Measurements from ENCODE around the gene DEFB125. TPM values are rescaled to one million over a fixed set of nuclear protein-coding genes. Genes with fewer than 3 reads are reported as not detected.
"Not testable (repeated sequence)": the region's sequence is repeated elsewhere in the genome, so short reads cannot be mapped to it uniquely, and the experiment has no call there.

The DEFB125 gene
- total and polyA plus RNA-seq, 2 donors (not counting 1 experiment from before 2014, with no cell fraction given), result not detected

DNA sequence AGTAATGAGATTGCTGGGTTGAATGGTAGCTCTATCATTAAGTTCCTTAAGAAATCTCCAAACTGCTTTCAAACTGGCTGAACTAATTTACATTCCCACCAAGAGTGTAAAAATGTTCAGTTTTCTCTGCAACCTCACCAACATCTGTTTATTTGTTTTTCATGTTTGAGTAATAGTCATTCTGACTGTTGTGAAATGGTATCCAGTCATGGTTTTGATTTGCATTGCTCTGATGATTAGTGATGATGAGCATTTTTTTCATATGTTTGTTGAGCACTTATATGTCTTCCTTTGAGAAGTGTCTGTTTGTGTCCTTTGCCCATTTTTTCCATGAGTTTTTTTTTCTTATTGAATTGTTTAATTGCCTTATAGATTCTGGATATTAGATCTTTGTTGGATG is 24.9 kb downstream of the DEFB125 start:
- no peaks in the 10 kb centered on the region for H3K4me1 Mint-ChIP-seq
- Histone ChIP-seq H3K9ac (ENCODE audit: low read length) (no peak overlapping the region), H3K27ac (ENCODE audit: low read length in 2 of 2) (no peak overlapping the region), H3K27me3 (replicated peaks in 1 of 4; ENCODE audit: control extremely low read depth in 1 of 4, control insufficient read depth in 3 of 4, insufficient read depth in 4 of 4, low read length in 3 of 4) (peaks cover 0 to 20% (median 5%) of the 10 kb centered on the region in 4 experiments), H3K79me2 (ENCODE audit: control insufficient read depth, insufficient read depth, low read length) (no peaks in the 10 kb centered on the region), H3K9me3 (ENCODE audit: control extremely low read depth in 1 of 3, control insufficient read depth in 2 of 3, insufficient read depth in 1 of 3, low read length in 2 of 3) (peaks cover 0 to 13% (median 1%) of the 10 kb centered on the region in 3 donors), H4K20me1 (ENCODE audit: control insufficient read depth, insufficient read depth, low read length, poor library complexity, severe bottlenecking) (no peaks in the 10 kb centered on the region), H3K4me1 (ENCODE audit: control insufficient read depth in 2 of 2, insufficient read depth in 2 of 2, low read length in 2 of 2) (no peaks in the 10 kb centered on the region), H2AFZ (ENCODE audit: insufficient read depth, low read depth, low read length, poor library complexity, severe bottlenecking) (no peak overlapping the region), H3K4me2 (replicated peaks; ENCODE audit: low read depth, low read length, poor library complexity, severe bottlenecking) (no peak overlapping the region), H3K36me3 (replicated peaks in 1 of 2; ENCODE audit: control extremely low read depth in 1 of 2, control insufficient read depth in 1 of 2, extremely low read depth in 1 of 2, insufficient read depth in 2 of 2, low read length in 1 of 2) (no peaks in the 10 kb centered on the region), H3K4me3 (ENCODE audit: control extremely low read depth in 1 of 5, extremely low read depth in 1 of 5, insufficient read depth in 1 of 5, low read depth in 2 of 5, low read length in 4 of 5) (no peak overlapping the region)
- ChIA-PET POLR2A (no interaction called here), CTCF (no interaction called here)
- H3K27ac Mint-ChIP-seq, result no peak overlapping the region
- TF ChIP-seq EZH2 (IDR thresholded peaks at IDR 0.05; ENCODE audit: borderline replicate concordance, insufficient read depth, low read depth, low read length, poor library complexity, severe bottlenecking), result no peak
- TF ChIP-seq, protein P1, sequence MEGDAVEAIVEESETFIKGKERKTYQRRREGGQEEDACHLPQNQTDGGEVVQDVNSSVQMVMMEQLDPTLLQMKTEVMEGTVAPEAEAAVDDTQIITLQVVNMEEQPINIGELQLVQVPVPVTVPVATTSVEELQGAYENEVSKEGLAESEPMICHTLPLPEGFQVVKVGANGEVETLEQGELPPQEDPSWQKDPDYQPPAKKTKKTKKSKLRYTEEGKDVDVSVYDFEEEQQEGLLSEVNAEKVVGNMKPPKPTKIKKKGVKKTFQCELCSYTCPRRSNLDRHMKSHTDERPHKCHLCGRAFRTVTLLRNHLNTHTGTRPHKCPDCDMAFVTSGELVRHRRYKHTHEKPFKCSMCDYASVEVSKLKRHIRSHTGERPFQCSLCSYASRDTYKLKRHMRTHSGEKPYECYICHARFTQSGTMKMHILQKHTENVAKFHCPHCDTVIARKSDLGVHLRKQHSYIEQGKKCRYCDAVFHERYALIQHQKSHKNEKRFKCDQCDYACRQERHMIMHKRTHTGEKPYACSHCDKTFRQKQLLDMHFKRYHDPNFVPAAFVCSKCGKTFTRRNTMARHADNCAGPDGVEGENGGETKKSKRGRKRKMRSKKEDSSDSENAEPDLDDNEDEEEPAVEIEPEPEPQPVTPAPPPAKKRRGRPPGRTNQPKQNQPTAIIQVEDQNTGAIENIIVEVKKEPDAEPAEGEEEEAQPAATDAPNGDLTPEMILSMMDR (IDR thresholded peaks at IDR 0.05), result no peak
- no peak for DNase-seq
- peaks cover 35% of the 10 kb centered on the region for H3K27me3 Mint-ChIP-seq
- intact Hi-C loops (cut with micrococcal nuclease), result no loop called here
- H3K9me3 Mint-ChIP-seq (ENCODE audit: insufficient read depth), result peaks cover 4% of the 10 kb centered on the region
- no peak for ATAC-seq (ENCODE audit: low read depth)
- H3K4me3 Mint-ChIP-seq, result no peak overlapping the region

DNA sequence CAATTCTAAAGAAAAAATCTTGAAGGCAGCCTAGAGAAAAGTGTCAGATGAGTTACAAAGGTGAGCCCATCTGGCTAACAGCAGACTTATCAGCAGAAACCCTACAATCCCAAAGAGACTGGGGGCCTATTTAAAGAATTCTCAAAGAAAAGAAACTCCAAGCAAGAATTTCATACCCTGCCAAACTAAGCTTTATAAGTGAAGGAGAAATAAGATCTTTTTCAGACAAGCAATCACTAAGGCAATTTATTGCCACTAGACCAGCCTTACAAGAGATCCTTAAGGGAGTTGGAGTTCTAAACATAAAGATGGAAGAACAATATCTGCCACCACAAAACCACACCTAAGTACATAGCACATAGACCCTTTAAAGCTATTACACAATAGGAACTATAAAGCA is 30.0 kb downstream of the DEFB125 start:
- H3K9me3 Mint-ChIP-seq (ENCODE audit: insufficient read depth), result peaks cover 9% of the 10 kb centered on the region
- H3K4me3 ChIP-seq (ENCODE audit: control extremely low read depth in 1 of 5, extremely low read depth in 1 of 5, insufficient read depth in 1 of 5, low read depth in 2 of 5, low read length in 4 of 5), result no peak overlapping the region
- DNase-seq (no peak), ATAC-seq (ENCODE audit: low read depth) (no peak)
- no peaks in the 10 kb centered on the region for H3K4me1 ChIP-seq (ENCODE audit: control insufficient read depth in 2 of 2, insufficient read depth in 2 of 2, low read length in 2 of 2)
- no peak overlapping the region for H3K4me2 ChIP-seq (replicated peaks; ENCODE audit: low read depth, low read length, poor library complexity, severe bottlenecking)
- no peaks in the 10 kb centered on the region for H3K36me3 ChIP-seq (replicated peaks in 1 of 2; ENCODE audit: control extremely low read depth in 1 of 2, control insufficient read depth in 1 of 2, extremely low read depth in 1 of 2, insufficient read depth in 2 of 2, low read length in 1 of 2)
- H3K79me2 ChIP-seq (ENCODE audit: control insufficient read depth, insufficient read depth, low read length), result no peaks in the 10 kb centered on the region
- no peak for TF ChIP-seq EZH2 (IDR thresholded peaks at IDR 0.05; ENCODE audit: borderline replicate concordance, insufficient read depth, low read depth, low read length, poor library complexity, severe bottlenecking)
- TF ChIP-seq, protein P1 (IDR thresholded peaks at IDR 0.05), result no peak
- intact Hi-C loops (cut with micrococcal nuclease), result no loop called here
- H3K27ac ChIP-seq (ENCODE audit: low read length in 2 of 2), result no peak overlapping the region
- CTCF ChIA-PET, result no interaction called here
- no peak overlapping the region for H2AFZ ChIP-seq (ENCODE audit: insufficient read depth, low read depth, low read length, poor library complexity, severe bottlenecking)
- H3K9me3 ChIP-seq (ENCODE audit: control extremely low read depth in 1 of 3, control insufficient read depth in 2 of 3, insufficient read depth in 1 of 3, low read length in 2 of 3), result peaks cover 0 to 13% (median 4%) of the 10 kb centered on the region in 3 donors
- no peaks in the 10 kb centered on the region for H3K4me1 Mint-ChIP-seq
- H3K27me3 ChIP-seq (replicated peaks in 1 of 4; ENCODE audit: control extremely low read depth in 1 of 4, control insufficient read depth in 3 of 4, insufficient read depth in 4 of 4, low read length in 3 of 4), result peaks cover 0 to 23% (median 15%) of the 10 kb centered on the region in 4 experiments
- H3K9ac ChIP-seq (ENCODE audit: low read length), result no peak overlapping the region
- no peak overlapping the region for H3K4me3 Mint-ChIP-seq
- POLR2A ChIA-PET, result no interaction called here
- peaks cover 52% of the 10 kb centered on the region for H3K27me3 Mint-ChIP-seq
- no peaks in the 10 kb centered on the region for H4K20me1 ChIP-seq (ENCODE audit: control insufficient read depth, insufficient read depth, low read length, poor library complexity, severe bottlenecking)
- no peak overlapping the region for H3K27ac Mint-ChIP-seq

DNA sequence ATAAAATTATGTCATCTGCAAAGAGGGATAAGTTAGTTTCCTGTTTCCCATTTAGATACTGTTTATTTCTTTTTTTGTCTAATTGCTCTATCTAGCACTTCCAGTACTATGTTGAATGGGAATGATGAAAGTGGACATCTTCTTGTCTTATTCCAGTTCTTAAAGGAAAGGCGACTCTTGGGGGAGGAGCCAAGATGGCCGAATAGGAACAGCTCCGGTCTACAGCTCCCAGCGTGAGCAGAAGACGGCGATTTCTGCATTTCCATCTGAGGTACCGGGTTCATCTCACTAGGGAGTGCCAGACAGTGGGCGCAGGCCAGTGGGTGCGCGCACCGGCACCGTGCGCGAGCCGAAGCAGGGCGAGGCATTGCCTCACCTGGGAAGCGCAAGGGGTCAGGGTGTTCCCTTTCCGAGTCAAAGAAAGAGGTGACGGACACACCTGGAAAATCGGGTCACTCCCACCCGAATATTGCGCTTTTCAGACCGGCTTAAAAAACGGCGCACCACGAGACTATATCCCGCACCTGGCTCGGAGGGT is 42.4 kb downstream of the DEFB125 start:
- CTCF ChIA-PET; H2AFZ ChIP-seq (ENCODE audit: insufficient read depth, low read depth, low read length, poor library complexity, severe bottlenecking); H3K27ac ChIP-seq (ENCODE audit: low read length in 2 of 2); H3K4me1 ChIP-seq (ENCODE audit: control insufficient read depth in 2 of 2, insufficient read depth in 2 of 2, low read length in 2 of 2); H3K4me1 Mint-ChIP-seq; H3K36me3 ChIP-seq (replicated peaks in 1 of 2; ENCODE audit: control extremely low read depth in 1 of 2, control insufficient read depth in 1 of 2, extremely low read depth in 1 of 2, insufficient read depth in 2 of 2, low read length in 1 of 2); H3K9me3 Mint-ChIP-seq (ENCODE audit: insufficient read depth); intact Hi-C loops (cut with micrococcal nuclease); H3K79me2 ChIP-seq (ENCODE audit: control insufficient read depth, insufficient read depth, low read length); DNase-seq; POLR2A ChIA-PET; ATAC-seq (ENCODE audit: low read depth); H3K9ac ChIP-seq (ENCODE audit: low read length); H3K4me3 ChIP-seq (ENCODE audit: control extremely low read depth in 1 of 5, extremely low read depth in 1 of 5, insufficient read depth in 1 of 5, low read depth in 2 of 5, low read length in 4 of 5); H3K9me3 ChIP-seq (ENCODE audit: control extremely low read depth in 1 of 3, control insufficient read depth in 2 of 3, insufficient read depth in 1 of 3, low read length in 2 of 3); H3K4me3 Mint-ChIP-seq; H3K27ac Mint-ChIP-seq; H3K27me3 ChIP-seq (replicated peaks in 1 of 4; ENCODE audit: control extremely low read depth in 1 of 4, control insufficient read depth in 3 of 4, insufficient read depth in 4 of 4, low read length in 3 of 4); H4K20me1 ChIP-seq (ENCODE audit: control insufficient read depth, insufficient read depth, low read length, poor library complexity, severe bottlenecking); H3K4me2 ChIP-seq (replicated peaks; ENCODE audit: low read depth, low read length, poor library complexity, severe bottlenecking): not testable (repeated sequence)
- peaks cover 20% of the 10 kb centered on the region for H3K27me3 Mint-ChIP-seq
- WGBS (ENCODE audit: insufficient coverage), result 96% methylated on average over 19 of the region's 28 CpGs

All from B cell (primary cell).